Measurements from ENCODE around the gene HMBS. TPM values are rescaled to one million over a fixed set of nuclear protein-coding genes. Genes with fewer than 3 reads are reported as not detected.

Gene HMBS
- total and polyA plus RNA-seq, 4 donors: 10.5 to 224 (median 26.7) TPM

DNA sequence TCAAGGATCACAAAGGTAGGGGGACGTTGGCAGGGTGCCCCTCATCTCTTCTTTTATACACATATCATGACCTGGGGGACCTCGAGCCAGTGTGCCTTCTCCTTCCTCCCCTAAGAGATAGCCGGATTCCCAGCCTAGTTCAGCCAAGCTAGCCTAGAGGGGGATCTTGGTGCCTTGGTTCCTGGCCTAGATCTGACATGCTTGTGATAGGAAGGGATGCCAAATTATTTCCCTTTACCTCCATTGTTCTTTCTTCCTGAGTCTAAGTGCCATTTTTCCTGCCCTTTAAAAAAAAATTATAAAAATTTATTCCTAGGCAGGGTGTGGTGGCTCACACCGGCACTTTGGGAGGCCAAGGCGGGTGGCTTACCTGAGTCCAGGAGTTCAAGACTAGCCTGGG, 29.7 kb downstream of the HMBS start:
- no peak overlapping the region for H3K9ac ChIP-seq (ENCODE audit: low read depth in 1 of 2, low read length in 2 of 2)
- no peak overlapping the region for H3K27ac ChIP-seq (ENCODE audit: low read depth in 1 of 2, low read length in 2 of 2)
- whole genome bisulfite sequencing: 88% methylated on average over 5 of the region's 5 CpGs
- no peak for DNase-seq (ENCODE audit: low spot score)
- no peak overlapping the region for H3K4me3 ChIP-seq (ENCODE audit: low read depth in 1 of 3, low read length in 3 of 3)
- H3K36me3 ChIP-seq (ENCODE audit: control insufficient read depth in 4 of 4, insufficient read depth in 3 of 4, low read depth in 1 of 4, low read length in 3 of 4): peaks cover 7 to 48% (median 24%) of the 10 kb centered on the region in 4 donors
- H3K4me1 ChIP-seq (ENCODE audit: control insufficient read depth in 4 of 4, insufficient read depth in 4 of 4, low read length in 3 of 4): peaks cover 0 to 3% (median 2%) of the 10 kb centered on the region in 4 donors
- H3K27me3 ChIP-seq (ENCODE audit: control insufficient read depth in 4 of 4, insufficient read depth in 4 of 4, low read length in 3 of 4): no peaks in the 10 kb centered on the region
- H3K9me3 ChIP-seq (ENCODE audit: control insufficient read depth in 4 of 4, low read length in 3 of 4): no peaks in the 10 kb centered on the region
- TF ChIP-seq, protein P1, sequence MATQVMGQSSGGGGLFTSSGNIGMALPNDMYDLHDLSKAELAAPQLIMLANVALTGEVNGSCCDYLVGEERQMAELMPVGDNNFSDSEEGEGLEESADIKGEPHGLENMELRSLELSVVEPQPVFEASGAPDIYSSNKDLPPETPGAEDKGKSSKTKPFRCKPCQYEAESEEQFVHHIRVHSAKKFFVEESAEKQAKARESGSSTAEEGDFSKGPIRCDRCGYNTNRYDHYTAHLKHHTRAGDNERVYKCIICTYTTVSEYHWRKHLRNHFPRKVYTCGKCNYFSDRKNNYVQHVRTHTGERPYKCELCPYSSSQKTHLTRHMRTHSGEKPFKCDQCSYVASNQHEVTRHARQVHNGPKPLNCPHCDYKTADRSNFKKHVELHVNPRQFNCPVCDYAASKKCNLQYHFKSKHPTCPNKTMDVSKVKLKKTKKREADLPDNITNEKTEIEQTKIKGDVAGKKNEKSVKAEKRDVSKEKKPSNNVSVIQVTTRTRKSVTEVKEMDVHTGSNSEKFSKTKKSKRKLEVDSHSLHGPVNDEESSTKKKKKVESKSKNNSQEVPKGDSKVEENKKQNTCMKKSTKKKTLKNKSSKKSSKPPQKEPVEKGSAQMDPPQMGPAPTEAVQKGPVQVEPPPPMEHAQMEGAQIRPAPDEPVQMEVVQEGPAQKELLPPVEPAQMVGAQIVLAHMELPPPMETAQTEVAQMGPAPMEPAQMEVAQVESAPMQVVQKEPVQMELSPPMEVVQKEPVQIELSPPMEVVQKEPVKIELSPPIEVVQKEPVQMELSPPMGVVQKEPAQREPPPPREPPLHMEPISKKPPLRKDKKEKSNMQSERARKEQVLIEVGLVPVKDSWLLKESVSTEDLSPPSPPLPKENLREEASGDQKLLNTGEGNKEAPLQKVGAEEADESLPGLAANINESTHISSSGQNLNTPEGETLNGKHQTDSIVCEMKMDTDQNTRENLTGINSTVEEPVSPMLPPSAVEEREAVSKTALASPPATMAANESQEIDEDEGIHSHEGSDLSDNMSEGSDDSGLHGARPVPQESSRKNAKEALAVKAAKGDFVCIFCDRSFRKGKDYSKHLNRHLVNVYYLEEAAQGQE (IDR thresholded peaks at IDR 0.05): no peak
- TF ChIP-seq FOXA1 (IDR thresholded peaks at IDR 0.05) (no peak), HNF4G (IDR thresholded peaks at IDR 0.05) (no peak), TAF1 (conservative IDR thresholded peaks at IDR 0.05) (no peak), JUND (IDR thresholded peaks at IDR 0.05) (no peak), EGR1 (IDR thresholded peaks at IDR 0.05; ENCODE audit: low read depth in 2 of 2) (no peak)
- TF ChIP-seq, protein P2, sequence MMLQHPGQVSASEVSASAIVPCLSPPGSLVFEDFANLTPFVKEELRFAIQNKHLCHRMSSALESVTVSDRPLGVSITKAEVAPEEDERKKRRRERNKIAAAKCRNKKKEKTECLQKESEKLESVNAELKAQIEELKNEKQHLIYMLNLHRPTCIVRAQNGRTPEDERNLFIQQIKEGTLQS (IDR thresholded peaks at IDR 0.05): no peak

DNA sequence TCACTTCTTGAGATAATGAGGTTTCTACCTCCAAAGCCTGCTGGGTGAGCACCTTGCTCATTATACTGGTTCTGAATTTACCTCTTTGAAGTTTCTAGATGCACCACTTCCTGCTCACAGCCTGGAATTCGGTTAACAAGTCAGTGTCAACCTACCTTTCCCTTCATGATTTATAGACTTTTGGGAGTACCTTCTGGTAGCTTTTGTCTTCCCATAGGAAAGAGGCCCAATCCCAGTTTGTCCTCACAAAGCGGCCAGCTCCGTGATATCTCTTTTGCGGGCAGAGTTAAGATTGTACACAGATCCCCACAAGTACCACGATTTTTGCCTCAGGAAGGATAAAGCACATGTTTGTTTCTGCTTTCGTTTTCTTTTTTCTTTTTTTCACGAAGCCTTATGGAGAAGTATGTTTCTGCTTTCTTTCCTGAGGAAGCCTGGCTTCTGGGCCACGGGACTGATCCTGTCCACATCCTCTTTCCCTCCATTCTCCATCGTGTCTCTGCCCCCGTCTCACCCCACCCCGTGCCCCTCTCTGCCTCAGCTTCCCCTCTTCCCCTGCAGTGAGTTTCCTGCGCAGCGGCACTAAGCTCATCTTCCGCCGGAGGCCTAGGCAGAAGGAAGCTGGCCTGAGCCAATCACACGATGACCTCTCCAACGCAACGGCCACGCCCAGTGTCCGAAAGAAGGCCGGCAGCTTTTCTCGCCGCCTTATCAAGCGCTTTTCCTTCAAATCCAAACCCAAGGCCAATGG, 31.0 kb downstream of the HMBS start:
- H3K4me3 ChIP-seq (ENCODE audit: low read depth in 1 of 3, low read length in 3 of 3): no peak overlapping the region
- peaks cover 7 to 46% (median 21%) of the 10 kb centered on the region in 4 donors for H3K36me3 ChIP-seq (ENCODE audit: control insufficient read depth in 4 of 4, insufficient read depth in 3 of 4, low read depth in 1 of 4, low read length in 3 of 4)
- peak overlapping the region in 1 of 2 donors; percentile 6 for H3K9ac ChIP-seq (ENCODE audit: low read depth in 1 of 2, low read length in 2 of 2)
- TF ChIP-seq, protein P2 (IDR thresholded peaks at IDR 0.05): no peak
- TF ChIP-seq, protein P3, sequence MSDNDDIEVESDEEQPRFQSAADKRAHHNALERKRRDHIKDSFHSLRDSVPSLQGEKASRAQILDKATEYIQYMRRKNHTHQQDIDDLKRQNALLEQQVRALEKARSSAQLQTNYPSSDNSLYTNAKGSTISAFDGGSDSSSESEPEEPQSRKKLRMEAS (IDR thresholded peaks at IDR 0.05): peak; percentile 21
- no peaks in the 10 kb centered on the region for H3K9me3 ChIP-seq (ENCODE audit: control insufficient read depth in 4 of 4, low read length in 3 of 4)
- DNase-seq (ENCODE audit: low spot score): no peak
- peaks cover 0 to 7% (median 3%) of the 10 kb centered on the region in 4 donors for H3K4me1 ChIP-seq (ENCODE audit: control insufficient read depth in 4 of 4, insufficient read depth in 4 of 4, low read length in 3 of 4)
- H3K27ac ChIP-seq (ENCODE audit: low read depth in 1 of 2, low read length in 2 of 2): peak overlapping the region; percentile 44 to 71
- H3K27me3 ChIP-seq (ENCODE audit: control insufficient read depth in 4 of 4, insufficient read depth in 4 of 4, low read length in 3 of 4): no peaks in the 10 kb centered on the region
- 74% methylated on average over 24 of the region's 24 CpGs for WGBS

DNA sequence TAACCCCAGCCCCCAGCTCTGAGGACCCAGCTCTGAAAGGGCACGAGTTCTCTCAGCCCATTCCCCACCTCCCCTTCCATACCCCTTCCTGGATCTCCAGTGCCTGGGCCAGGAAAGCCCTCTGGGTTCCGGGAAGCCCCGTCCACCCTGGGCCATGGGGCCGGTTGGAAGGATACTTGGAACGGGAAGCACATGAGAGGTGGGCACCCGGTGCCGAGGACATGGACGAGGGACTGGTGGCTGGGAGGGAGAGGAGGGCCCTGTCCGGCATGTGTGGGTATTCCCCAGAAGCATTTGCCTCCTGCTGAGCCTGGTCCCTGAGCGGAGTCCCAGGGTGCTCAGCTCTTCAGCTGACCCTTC, 31.5 kb downstream of the HMBS start:
- no peak overlapping the region for H3K9ac ChIP-seq (ENCODE audit: low read depth in 1 of 2, low read length in 2 of 2)
- H3K4me1 ChIP-seq (ENCODE audit: control insufficient read depth in 4 of 4, insufficient read depth in 4 of 4, low read length in 3 of 4): peaks cover 0 to 11% (median 6%) of the 10 kb centered on the region in 4 donors
- H3K4me3 ChIP-seq (ENCODE audit: low read depth in 1 of 3, low read length in 3 of 3): no peak overlapping the region
- TF ChIP-seq RAD21 (IDR thresholded peaks at IDR 0.05): no peak
- no peak for TF ChIP-seq YY1 (IDR thresholded peaks at IDR 0.05)
- TF ChIP-seq, protein P2 (IDR thresholded peaks at IDR 0.05): no peak
- no peak for TF ChIP-seq FOXA1 (IDR thresholded peaks at IDR 0.05)
- no peak for TF ChIP-seq SP1 (IDR thresholded peaks at IDR 0.05)
- TF ChIP-seq RXRA (IDR thresholded peaks at IDR 0.05): no peak
- TF ChIP-seq FOXA2 (IDR thresholded peaks at IDR 0.05): no peak
- TF ChIP-seq GABPA (IDR thresholded peaks at IDR 0.05 in 1 of 2, conservative IDR thresholded peaks at IDR 0.05 in 1 of 2): no peak
- TF ChIP-seq, protein P1 (IDR thresholded peaks at IDR 0.05): no peak
- TF ChIP-seq, protein P4, sequence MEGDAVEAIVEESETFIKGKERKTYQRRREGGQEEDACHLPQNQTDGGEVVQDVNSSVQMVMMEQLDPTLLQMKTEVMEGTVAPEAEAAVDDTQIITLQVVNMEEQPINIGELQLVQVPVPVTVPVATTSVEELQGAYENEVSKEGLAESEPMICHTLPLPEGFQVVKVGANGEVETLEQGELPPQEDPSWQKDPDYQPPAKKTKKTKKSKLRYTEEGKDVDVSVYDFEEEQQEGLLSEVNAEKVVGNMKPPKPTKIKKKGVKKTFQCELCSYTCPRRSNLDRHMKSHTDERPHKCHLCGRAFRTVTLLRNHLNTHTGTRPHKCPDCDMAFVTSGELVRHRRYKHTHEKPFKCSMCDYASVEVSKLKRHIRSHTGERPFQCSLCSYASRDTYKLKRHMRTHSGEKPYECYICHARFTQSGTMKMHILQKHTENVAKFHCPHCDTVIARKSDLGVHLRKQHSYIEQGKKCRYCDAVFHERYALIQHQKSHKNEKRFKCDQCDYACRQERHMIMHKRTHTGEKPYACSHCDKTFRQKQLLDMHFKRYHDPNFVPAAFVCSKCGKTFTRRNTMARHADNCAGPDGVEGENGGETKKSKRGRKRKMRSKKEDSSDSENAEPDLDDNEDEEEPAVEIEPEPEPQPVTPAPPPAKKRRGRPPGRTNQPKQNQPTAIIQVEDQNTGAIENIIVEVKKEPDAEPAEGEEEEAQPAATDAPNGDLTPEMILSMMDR (IDR thresholded peaks at IDR 0.05; ENCODE audit: low read depth, low read length, missing input control): no peak
- TF ChIP-seq NR2F2 (IDR thresholded peaks at IDR 0.05): no peak
- no peak for TF ChIP-seq TAF1 (conservative IDR thresholded peaks at IDR 0.05)

More for the DNA sequence above, 31.5 kb downstream of the HMBS start:
- DNase-seq (ENCODE audit: low spot score): no peak
- no peaks in the 10 kb centered on the region for H3K27me3 ChIP-seq (ENCODE audit: control insufficient read depth in 4 of 4, insufficient read depth in 4 of 4, low read length in 3 of 4)
- WGBS: 86% methylated on average over 10 of the region's 10 CpGs
- no peaks in the 10 kb centered on the region for H3K9me3 ChIP-seq (ENCODE audit: control insufficient read depth in 4 of 4, low read length in 3 of 4)
- peaks cover 7 to 40% (median 17%) of the 10 kb centered on the region in 4 donors for H3K36me3 ChIP-seq (ENCODE audit: control insufficient read depth in 4 of 4, insufficient read depth in 3 of 4, low read depth in 1 of 4, low read length in 3 of 4)
- H3K27ac ChIP-seq (ENCODE audit: low read depth in 1 of 2, low read length in 2 of 2): peak overlapping the region; percentile 44 to 71

Data from liver (tissue), 9 donors.